GM03348 (cell line): ENCODE data around the gene ALOXE3.

Experiments
- DNase-seq: peaks from one replicate; pipeline ENCODE4 v3.0.0; 2012; ENCODE audit warnings: low spot score

The ALOXE3 gene

GRCh38 chr17:8117980-8118768, at the start of gene ALOXE3:
TSS of gene ALOXE3 (minus strand) at chr17:8118514. CDS start at chr17:8117990, 524 bp downstream.
- DNase-seq, result peak; percentile 76

GRCh38 chr17:8167526-8167925, 49.2 kb upstream of the ALOXE3 start:
- DNase-seq, result no peak

GRCh38 chr17:8166731-8167130, 48.4 kb upstream of the ALOXE3 start:
- DNase-seq, result no peak

GRCh38 chr17:8164815-8165131, 46.5 kb upstream of the ALOXE3 start:
- DNase-seq, result no peak

GRCh38 chr17:8163978-8164814, 45.9 kb upstream of the ALOXE3 start:
- peak; percentile 42 for DNase-seq

- no peak for DNase-seq
Measured at GRCh38 chr17:8162997-8163977, 45.0 kb upstream of the ALOXE3 start.

- DNase-seq, result peak; percentile 85
Measured at GRCh38 chr17:8162233-8162996, 44.1 kb upstream of the ALOXE3 start, which contains the start of gene VAMP2. TSS of gene VAMP2 (minus strand) at chr17:8162948. CDS start at chr17:8162879, 69 bp downstream.

GRCh38 chr17:8161289-8162232, 43.2 kb upstream of the ALOXE3 start:
- DNase-seq, result no peak

GRCh38 chr17:8160741-8161221, 42.5 kb upstream of the ALOXE3 start:
- no peak for DNase-seq

GRCh38 chr17:8160224-8160577, 41.9 kb upstream of the ALOXE3 start:
- no peak for DNase-seq

GRCh38 chr17:8159459-8160223, 41.3 kb upstream of the ALOXE3 start:
- no peak for DNase-seq

- DNase-seq, result no peak
Measured at GRCh38 chr17:8159032-8159400, 40.7 kb upstream of the ALOXE3 start.

- DNase-seq, result peak; percentile 83
Measured at GRCh38 chr17:8158267-8159031, 40.1 kb upstream of the ALOXE3 start.

- peak; percentile 97 for DNase-seq
Measured at GRCh38 chr17:8156246-8156992, 38.1 kb upstream of the ALOXE3 start.

- DNase-seq, result no peak
Measured at GRCh38 chr17:8155996-8156245, 37.6 kb upstream of the ALOXE3 start.

GRCh38 chr17:8155231-8155995, 37.1 kb upstream of the ALOXE3 start:
- DNase-seq, result no peak

- DNase-seq, result no peak
Measured at GRCh38 chr17:8154608-8155155, 36.4 kb upstream of the ALOXE3 start.
